Right kidney (tissue), 1 donor: ENCODE results near the gene IRAK1BP1.
A peak's percentile ranks its signal among the peaks of the same experiment; 100 is the strongest.
"Not testable (repeated sequence)": the region's sequence is repeated elsewhere in the genome, so short reads cannot be mapped to it uniquely, and the experiment has no call there.

ENCODE experiments used
- DNase-seq: peaks from one replicate; pipeline ENCODE4 v3.0.0-alpha.2; 2016

IRAK1BP1 gene

GRCh38 chr6:78875505-78875904 is 8.2 kb downstream of the IRAK1BP1 start:
- no peak for DNase-seq

GRCh38 chr6:78883651-78884050 is 16.3 kb downstream of the IRAK1BP1 start:
- no peak for DNase-seq

GRCh38 chr6:78889901-78890300 is 22.6 kb downstream of the IRAK1BP1 start:
- DNase-seq = not testable (repeated sequence)

GRCh38 chr6:78896227-78896626 is 28.9 kb downstream of the IRAK1BP1 start:
- DNase-seq = no peak

GRCh38 chr6:78908621-78909020 is 41.3 kb downstream of the IRAK1BP1 start:
- no peak for DNase-seq

GRCh38 chr6:78909391-78909790 is 42.0 kb downstream of the IRAK1BP1 start:
- DNase-seq = no peak

- DNase-seq = no peak
Observed at GRCh38 chr6:78910010-78910409, 42.7 kb downstream of the IRAK1BP1 start.

- peak; percentile 44 for DNase-seq
Observed at GRCh38 chr6:78910591-78911171, 43.3 kb downstream of the IRAK1BP1 start.

- no peak for DNase-seq
Observed at GRCh38 chr6:78911218-78911940, 44.0 kb downstream of the IRAK1BP1 start.

- no peak for DNase-seq
Observed at GRCh38 chr6:78916411-78916810, 49.1 kb downstream of the IRAK1BP1 start.

- DNase-seq = no peak
Observed at GRCh38 chr6:78917788-78918187, 50.4 kb downstream of the IRAK1BP1 start.

- DNase-seq = not testable (repeated sequence)
Observed at GRCh38 chr6:78921168-78921567, 53.8 kb downstream of the IRAK1BP1 start.

- DNase-seq = no peak
Observed at GRCh38 chr6:78925317-78925716, 58.0 kb downstream of the IRAK1BP1 start.

- DNase-seq = no peak
Observed at GRCh38 chr6:78935553-78935952, 68.2 kb downstream of the IRAK1BP1 start.

GRCh38 chr6:78936515-78936914 is 69.2 kb downstream of the IRAK1BP1 start:
- no peak for DNase-seq

- DNase-seq = no peak
Observed at GRCh38 chr6:78942446-78942845, 75.1 kb downstream of the IRAK1BP1 start.

GRCh38 chr6:78947529-78947928 is 80.2 kb downstream of the IRAK1BP1 start:
- DNase-seq = no peak

GRCh38 chr6:78947962-78948361 is 80.6 kb downstream of the IRAK1BP1 start:
- DNase-seq = no peak

- no peak for DNase-seq
Observed at GRCh38 chr6:78948785-78949184, 81.4 kb downstream of the IRAK1BP1 start.

- no peak for DNase-seq
Observed at GRCh38 chr6:78952362-78952761, 85.0 kb downstream of the IRAK1BP1 start.
